ENCODE results near the gene XPO6.

- TF ChIP-seq YY1 (IDR thresholded peaks at IDR 0.05) = no peak
- no peak for TF ChIP-seq CTCF (IDR thresholded peaks at IDR 0.05; ENCODE audit: low read depth, low read length, missing input control)
- TF ChIP-seq GABPA (IDR thresholded peaks at IDR 0.05 in 1 of 2, conservative IDR thresholded peaks at IDR 0.05 in 1 of 2) = no peak
- TF ChIP-seq EGR1 (IDR thresholded peaks at IDR 0.05; ENCODE audit: low read depth in 2 of 2) = no peak
- TF ChIP-seq ZBTB33 (IDR thresholded peaks at IDR 0.05) = no peak
- TF ChIP-seq TAF1 (conservative IDR thresholded peaks at IDR 0.05) = no peak
- no peak for TF ChIP-seq FOXA1 (IDR thresholded peaks at IDR 0.05)
- TF ChIP-seq MAX (IDR thresholded peaks at IDR 0.05) = no peak
- no peak for TF ChIP-seq REST (IDR thresholded peaks at IDR 0.05)
Observed at GRCh38 chr16:28179354-28179753, 32.4 kb downstream of the XPO6 start.
